ENCODE data around the gene HSPB3.
"Not testable (repeated sequence)": the region's sequence is repeated elsewhere in the genome, so short reads cannot be mapped to it uniquely, and the experiment has no call there.

HSPB3 gene, protein sequence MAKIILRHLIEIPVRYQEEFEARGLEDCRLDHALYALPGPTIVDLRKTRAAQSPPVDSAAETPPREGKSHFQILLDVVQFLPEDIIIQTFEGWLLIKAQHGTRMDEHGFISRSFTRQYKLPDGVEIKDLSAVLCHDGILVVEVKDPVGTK

GRCh38 chr5:54455413-54456157, at the start of gene HSPB3:
Gene HSPB3, plus strand, starts transcription at chr5:54455699. Its CDS starts 91 bp downstream, at chr5:54455790.
- no peak for DNase-seq

- DNase-seq: no peak
Measured at GRCh38 chr5:54411176-54411575, 44.3 kb upstream of the HSPB3 start.

- DNase-seq: no peak
Measured at GRCh38 chr5:54412913-54413312, 42.6 kb upstream of the HSPB3 start.

GRCh38 chr5:54415147-54415546, 40.4 kb upstream of the HSPB3 start:
- DNase-seq: no peak

DNA sequence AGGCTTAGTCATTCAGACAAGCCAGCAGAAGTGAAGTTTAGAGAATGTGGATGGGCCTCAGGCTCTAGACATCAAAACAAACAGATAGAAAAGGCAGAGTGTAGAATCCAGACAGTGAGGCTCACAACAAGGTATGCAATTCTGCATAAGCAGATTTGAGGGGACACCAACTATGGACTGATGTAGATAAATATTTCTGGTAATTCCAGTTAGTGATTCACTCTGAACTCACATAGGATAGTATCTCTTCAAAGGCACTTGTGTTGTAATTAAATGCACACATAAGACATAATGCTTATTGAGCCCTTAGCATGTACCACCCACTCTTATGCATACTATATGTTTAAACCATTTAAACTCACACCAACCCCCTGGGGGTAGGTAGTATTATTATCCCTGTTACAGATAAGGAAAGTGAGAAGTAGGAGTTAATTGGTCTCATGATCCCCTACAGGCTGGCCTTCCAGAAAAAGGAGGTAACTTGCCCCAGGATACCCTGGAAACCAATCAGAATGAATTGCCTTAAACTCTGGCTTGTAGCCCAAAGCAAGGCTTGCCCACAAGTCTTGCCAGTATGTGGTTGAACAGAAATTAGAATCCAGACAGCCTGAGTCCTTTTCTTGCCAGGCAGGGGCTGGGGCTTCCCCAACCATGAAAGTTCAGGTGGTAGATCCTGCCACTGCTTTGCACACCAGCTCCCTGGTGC, 39.5 kb upstream of the HSPB3 start:
- DNase-seq: no peak

GRCh38 chr5:54419573-54420423, 35.7 kb upstream of the HSPB3 start:
- peak; percentile 7 for DNase-seq

DNA sequence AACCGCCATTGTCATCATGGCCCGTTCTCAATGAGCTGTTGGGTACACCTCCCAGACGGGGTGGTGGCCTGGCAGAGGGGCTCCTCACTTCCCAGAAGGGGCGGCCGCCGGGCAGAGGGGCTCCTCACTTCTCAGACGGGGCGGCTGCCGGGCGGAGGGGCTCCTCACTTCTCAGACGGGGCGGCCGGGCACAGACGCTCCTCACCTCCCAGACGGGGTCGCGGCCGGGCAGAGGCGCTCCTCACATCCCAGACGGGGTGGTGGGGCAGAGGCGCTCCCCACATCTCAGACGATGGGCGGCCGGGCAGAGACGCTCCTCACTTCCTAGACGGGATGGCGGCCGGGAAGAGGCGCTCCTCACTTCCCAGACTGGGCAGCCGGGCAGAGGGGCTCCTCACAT, 35.0 kb upstream of the HSPB3 start:
- not testable (repeated sequence) for DNase-seq

DNA sequence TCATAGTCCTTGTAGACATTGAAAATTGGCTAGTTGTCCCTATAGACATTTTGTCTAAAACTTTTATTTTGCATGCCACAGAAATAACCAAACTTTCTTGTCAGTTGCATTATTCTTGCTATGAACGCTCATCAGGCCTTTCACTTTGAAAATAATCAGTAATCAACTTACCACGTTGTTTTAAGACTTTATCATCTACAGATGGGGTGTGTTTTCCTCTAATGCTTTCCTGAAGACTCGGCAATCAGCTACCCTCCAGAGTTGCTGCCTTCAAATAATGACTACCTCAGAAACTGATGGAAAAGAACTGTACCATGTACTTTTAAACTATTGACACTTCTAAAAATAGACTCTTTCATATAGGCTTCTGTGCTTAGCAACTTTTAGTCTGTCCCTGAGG, 33.5 kb upstream of the HSPB3 start:
- no peak for DNase-seq

DNA sequence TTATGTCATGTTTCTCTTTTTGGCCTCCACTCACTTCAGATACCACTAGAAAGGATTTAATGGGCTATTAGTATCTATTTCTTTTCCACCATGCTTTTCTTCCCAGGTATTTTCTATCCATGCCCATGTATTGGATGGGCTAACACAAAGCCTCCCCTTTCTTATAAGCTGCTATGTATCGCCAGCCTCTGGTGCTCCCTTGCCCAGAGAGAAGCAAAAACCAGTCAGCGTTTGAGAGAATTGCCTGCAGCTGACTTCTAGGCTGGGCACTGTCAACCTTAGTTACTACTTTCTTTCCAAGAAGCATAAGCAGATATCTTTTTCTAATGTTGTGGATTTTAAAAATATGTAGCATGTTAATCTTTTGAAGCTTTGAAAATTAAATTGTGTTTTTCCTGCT, 30.2 kb upstream of the HSPB3 start:
- DNase-seq: no peak

DNA sequence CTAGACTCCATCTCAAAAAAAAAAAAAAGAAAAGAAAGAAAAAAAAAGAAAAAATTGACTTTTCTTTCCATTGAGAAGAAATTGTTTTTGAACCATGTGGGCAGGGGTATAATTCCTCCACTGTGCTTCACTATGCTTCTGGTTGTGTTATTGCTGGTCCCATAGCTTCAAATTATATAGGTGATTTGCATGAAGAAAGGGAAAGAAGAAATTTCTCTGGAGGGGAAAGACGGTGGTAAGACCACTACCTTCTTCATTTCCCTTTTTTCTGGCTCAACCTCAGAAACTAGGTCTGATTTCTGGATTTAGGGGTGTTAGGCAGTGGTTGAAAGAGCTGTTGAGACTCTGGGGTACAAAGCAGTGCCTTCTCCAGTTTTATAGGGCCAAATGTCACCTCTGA, 29.3 kb upstream of the HSPB3 start:
- no peak for DNase-seq

GRCh38 chr5:54434650-54435049, 20.8 kb upstream of the HSPB3 start:
- not testable (repeated sequence) for DNase-seq

DNA sequence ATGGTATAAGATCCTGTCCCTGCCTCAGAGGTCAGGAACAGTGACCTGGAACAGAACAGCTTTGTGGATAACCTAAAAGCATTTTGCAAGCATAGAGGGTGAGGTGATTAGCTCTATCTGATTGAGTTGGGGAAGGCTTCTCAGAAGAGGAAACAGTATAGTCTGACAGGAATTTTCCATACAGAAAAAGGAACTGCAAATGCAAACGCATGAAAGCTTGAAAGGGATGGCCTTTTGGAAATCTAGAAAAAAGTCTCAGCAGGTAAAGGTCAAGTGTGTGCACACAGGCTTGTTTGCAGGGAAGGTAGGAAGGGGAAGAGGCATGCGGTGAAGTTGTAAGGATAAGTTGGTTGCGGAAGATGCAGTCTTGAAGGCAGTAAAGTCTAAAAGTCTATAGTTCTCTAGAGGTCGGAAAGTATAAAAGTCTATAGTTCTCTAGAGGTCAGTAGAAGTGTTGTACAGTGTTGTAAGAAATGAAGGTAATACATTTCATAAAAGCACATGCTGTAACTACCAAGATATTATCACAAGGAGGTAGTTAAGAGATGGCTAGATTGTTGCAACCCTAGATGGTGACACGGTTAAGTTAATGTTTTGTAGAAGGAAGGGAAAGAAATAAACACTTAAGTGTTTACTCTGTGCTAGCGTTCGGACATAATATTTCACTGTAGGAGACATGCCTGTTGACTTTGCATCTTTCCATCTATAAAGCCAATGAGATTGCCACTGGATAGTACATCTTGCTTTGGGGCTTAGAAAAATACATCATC, 16.7 kb upstream of the HSPB3 start:
- DNase-seq: no peak

DNA sequence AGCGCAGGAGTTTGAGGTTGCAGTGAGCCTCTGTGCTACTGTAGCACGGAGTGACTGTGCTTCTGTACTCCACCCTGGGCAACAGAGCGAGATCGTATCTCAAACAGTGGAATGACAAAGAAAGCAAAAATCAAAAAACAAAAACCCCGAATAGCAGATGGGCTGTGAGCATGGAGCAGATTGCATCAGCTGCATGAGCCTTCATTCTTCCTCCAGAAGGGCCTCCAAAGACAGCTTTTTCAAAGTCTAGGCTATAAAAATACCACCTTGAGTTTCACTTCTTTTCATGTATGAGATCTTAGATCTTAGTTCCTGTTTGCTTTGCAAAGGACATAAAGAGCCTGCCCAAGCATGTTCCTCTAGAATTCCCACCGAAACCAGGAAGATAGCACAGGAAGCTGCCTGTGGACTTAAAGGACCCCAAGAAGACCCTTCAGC, 15.0 kb upstream of the HSPB3 start:
- DNase-seq: no peak

- no peak for DNase-seq
Measured at GRCh38 chr5:54442271-54442670, 13.2 kb upstream of the HSPB3 start.

DNA sequence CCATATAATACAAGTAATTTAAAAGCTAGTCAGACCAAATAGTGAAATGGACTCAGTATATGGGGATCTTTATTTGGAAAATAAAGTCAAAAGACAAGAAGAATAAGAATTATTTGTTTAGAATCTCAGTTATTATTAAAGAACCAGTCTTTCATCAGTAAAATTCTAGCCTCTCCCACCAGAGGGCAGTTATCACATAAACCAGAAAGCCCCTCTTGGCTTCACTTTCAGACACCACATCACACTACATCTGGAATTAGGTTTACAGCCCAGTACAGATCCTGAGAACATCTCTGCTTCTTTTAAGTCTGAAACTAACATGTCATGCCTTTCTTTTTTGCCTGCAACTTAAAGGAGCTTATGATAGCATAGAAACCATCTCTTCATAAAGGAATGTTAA, 12.2 kb upstream of the HSPB3 start:
- no peak for DNase-seq

GRCh38 chr5:54445691-54446378, 9.7 kb upstream of the HSPB3 start:
- no peak for DNase-seq

GRCh38 chr5:54446379-54446732, 9.1 kb upstream of the HSPB3 start:
- no peak for DNase-seq

DNA sequence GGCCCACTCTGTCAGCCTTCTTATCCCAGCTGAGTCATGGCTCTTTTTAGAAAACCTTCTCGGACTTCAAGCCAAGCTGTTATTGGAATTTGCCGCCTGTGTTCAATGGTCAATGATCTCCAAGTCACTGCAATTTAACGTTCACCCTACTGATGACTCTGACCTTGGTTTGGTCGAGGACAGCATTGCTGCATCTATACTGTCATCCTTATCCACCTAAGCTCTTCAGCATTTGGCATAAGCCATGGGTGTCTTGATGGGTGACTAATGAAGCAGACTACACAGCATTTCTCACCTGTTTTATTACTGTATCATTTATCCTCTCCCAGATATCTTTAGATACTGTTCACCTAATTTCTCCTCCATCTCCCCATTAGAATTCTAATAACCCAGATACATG, 5.6 kb upstream of the HSPB3 start:
- DNase-seq: no peak

DNA sequence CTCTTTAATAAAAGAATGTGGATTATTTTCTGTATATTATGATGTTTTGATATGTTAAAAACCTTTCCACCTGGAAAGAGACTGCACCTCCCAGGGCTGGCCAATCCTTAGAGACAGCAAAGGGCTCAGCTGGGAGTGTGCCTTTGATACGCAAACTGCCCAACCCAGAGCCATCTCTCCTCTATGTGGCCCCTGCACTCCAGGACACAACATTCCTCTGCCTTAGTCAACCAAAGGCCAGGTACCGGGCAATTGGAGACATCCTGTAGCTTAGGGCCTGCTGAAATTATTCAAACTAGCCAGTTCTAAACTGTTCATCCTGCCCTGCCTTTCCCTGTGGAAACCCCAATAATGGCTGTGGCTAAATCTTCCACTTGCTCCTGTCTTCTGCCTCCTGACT, 5.0 kb upstream of the HSPB3 start:
- no peak for DNase-seq

DNA sequence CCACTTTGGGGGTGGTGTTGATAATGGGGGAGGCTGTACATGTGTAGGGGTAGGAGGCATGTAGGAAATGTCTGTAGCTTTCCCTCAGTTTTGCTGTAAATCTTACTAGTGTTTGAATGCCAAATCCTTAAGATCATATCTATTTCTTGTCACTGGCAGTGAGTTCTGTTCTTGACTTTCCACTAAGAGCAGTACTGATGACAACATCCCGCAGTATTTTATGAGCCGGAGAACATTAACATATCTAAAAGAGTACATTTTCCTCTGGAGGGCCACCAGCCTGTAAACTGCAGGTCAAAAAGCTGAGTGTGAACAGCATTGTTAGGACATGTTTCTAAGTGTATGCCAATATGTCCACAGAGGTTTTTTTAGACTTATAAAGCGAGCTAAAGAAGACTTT, 2.5 kb upstream of the HSPB3 start:
- no peak for DNase-seq

- no peak for DNase-seq
Measured at GRCh38 chr5:54454602-54455001, 897 bp upstream of the HSPB3 start.
